Mucosa of rectum (tissue), 2 donors: ENCODE measurements around the gene ANXA3.
A peak's percentile ranks its signal among the peaks of the same experiment; 100 is the strongest.
"Not testable (repeated sequence)": the region's sequence is repeated elsewhere in the genome, so short reads cannot be mapped to it uniquely, and the experiment has no call there.

Experiments
- H3K27ac ChIP-seq, 2 donors: one replicate each; pipeline ENCODE4 v1.7.0; 2013; ENCODE audit warnings: inconsistent platforms in 2 of 2, low read depth in 2 of 2, low read length in 2 of 2
- H3K27me3 ChIP-seq, 2 donors: one replicate each; pipeline ENCODE4 v1.7.0; 2013; ENCODE audit warnings: low read length in 2 of 2; ENCODE audit not compliant: control insufficient read depth in 2 of 2, insufficient read depth in 2 of 2
- H3K36me3 ChIP-seq, 2 donors: one replicate each; pipeline ENCODE4 v1.7.0; 2013; ENCODE audit warnings: low read length in 2 of 2; ENCODE audit not compliant: control insufficient read depth in 2 of 2, insufficient read depth in 2 of 2
- H3K4me1 ChIP-seq, 2 donors: one replicate each; pipeline ENCODE4 v1.7.0; 2013; ENCODE audit warnings: low read length in 2 of 2, mild to moderate bottlenecking in 1 of 2; ENCODE audit not compliant: control insufficient read depth in 2 of 2, insufficient read depth in 2 of 2
- H3K4me3 ChIP-seq, 2 donors: one replicate each; pipeline ENCODE4 v1.7.0; 2013; ENCODE audit warnings: low read length in 2 of 2
- H3K9ac ChIP-seq, 2 donors: one replicate each; pipeline ENCODE4 v1.7.0; 2013; ENCODE audit warnings: low read length in 2 of 2, low read depth in 1 of 2, mild to moderate bottlenecking in 1 of 2
- H3K9me3 ChIP-seq, 2 donors: one replicate each; pipeline ENCODE4 v1.7.0; 2013; ENCODE audit warnings: low read length in 2 of 2; ENCODE audit not compliant: control insufficient read depth in 2 of 2
- donor health status: healthy.
- donor health status: Normal muscosa, but diverticular disease.

The ANXA3 gene

DNA sequence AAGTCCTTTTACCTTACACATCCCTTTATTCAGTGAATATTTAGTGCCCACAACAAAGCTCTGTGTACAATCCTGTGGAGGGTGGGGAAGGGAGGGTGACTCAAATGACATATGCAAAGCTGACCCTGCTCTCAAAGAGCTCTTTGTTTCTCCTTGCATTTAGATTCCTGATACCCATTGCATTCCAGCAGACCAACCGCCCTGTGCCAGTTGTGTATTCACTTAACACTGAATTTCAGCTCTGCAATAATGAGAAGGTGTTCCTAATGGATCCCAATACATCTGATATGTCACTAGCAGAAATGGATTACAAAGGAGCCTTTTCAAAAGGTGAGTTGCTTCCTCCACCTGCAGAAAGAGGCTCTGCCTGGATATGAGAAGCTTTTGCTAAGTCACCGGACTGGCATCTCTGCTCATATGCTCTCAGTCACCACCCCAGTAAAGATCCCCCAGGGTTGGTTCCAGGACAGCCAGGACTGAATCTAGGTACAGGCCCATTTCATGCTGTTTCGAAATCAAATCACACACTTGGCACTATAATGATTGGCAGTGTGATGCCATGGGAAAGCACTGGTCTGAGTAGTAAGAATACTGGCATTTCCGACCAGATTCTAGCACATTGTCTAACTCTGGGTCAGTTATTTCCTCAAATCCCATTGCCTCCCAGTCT, 17.1 kb upstream of the ANXA3 start:
- H3K36me3 ChIP-seq, result no peaks in the 10 kb centered on the region
- H3K27ac ChIP-seq, result no peak overlapping the region
- no peak overlapping the region for H3K4me3 ChIP-seq
- H3K9ac ChIP-seq, result no peak overlapping the region
- no peaks in the 10 kb centered on the region for H3K9me3 ChIP-seq
- H3K4me1 ChIP-seq, result no peaks in the 10 kb centered on the region
- H3K27me3 ChIP-seq, result no peaks in the 10 kb centered on the region

DNA sequence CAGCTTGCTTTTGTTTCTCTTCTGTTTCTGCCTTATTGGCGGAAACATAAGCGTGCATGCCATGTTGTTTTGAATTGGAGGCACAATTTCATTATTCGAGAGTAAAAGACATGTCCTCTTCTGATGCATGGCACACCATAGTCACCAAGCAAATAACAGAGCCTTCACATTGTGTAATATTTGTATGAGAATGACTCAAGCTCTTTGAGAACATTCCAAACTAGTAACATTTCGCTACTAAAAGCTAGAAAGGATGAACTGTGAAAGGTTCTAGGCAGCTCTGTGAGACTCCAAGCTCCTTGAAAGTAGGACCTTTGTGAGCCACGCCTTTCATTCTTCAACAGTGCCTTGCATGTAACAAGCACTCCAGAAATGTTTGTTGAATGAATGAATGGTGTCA, 9.2 kb upstream of the ANXA3 start:
- H3K27ac ChIP-seq, result no peak overlapping the region
- H3K9me3 ChIP-seq, result no peaks in the 10 kb centered on the region
- peaks cover 0 to 3% of the 10 kb centered on the region in 2 donors for H3K4me1 ChIP-seq
- H3K27me3 ChIP-seq, result no peaks in the 10 kb centered on the region
- H3K9ac ChIP-seq, result no peak overlapping the region
- H3K4me3 ChIP-seq, result no peak overlapping the region
- no peaks in the 10 kb centered on the region for H3K36me3 ChIP-seq

DNA sequence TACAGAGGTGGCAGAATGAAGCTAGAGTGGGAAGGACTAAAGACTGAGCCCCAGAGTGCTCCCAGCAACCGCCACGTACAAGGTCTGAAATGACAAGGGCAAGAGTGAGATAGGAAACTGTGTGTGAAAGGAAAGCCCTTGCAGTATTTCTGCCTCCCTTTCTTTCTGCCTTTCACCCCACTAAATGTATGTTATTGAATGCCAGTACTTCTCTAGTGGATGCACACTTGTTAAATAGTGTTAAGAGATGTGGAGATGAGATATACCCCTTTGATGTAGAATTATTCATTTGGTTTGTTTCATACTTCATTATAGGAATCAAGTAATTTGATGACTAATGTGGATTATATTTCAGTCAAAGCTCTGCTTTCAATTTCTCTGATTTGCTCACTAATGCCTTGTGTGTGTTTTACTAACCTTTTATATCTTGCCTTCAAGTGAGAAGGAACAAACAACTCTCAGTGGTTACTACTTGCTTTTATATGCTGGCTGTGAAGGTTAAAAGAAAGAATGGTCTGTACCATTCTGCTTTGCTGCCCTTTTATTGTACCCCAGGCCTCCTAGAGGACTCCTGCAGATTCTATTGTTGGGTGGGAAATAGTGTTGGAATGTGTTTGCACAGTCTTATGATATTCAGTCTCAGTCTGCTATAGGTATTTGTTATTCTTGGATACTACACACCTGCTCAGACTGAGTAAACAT, 8.0 kb upstream of the ANXA3 start:
- H3K9me3 ChIP-seq, result no peaks in the 10 kb centered on the region
- H3K9ac ChIP-seq, result no peak overlapping the region
- H3K4me3 ChIP-seq, result no peak overlapping the region
- no peak overlapping the region for H3K27ac ChIP-seq
- no peaks in the 10 kb centered on the region for H3K36me3 ChIP-seq
- no peaks in the 10 kb centered on the region for H3K27me3 ChIP-seq
- H3K4me1 ChIP-seq, result peaks cover 0 to 3% of the 10 kb centered on the region in 2 donors

DNA sequence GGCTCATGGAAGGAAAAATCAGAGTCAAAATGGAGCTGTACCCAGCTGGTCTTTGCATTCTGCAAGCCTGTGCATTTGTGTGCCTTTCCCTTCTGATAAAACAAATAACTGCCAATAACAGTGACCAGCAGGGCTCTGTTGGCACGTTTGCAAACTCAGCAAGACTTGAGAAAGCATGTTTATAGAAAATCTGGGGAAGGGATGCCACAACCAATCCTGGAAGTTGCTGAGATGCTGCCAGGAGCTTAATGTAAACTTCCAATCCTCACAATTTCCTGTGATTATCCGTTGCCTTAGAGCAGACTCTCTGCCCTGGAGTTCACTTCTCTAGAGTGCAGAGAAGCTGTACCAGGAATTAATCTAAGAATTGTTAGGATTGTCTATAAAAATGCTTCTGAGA, 6.9 kb upstream of the ANXA3 start:
- H3K9me3 ChIP-seq, result no peaks in the 10 kb centered on the region
- no peak overlapping the region for H3K27ac ChIP-seq
- H3K27me3 ChIP-seq, result no peaks in the 10 kb centered on the region
- H3K36me3 ChIP-seq, result no peaks in the 10 kb centered on the region
- H3K4me3 ChIP-seq, result no peak overlapping the region
- H3K4me1 ChIP-seq, result peaks cover 0 to 3% of the 10 kb centered on the region in 2 donors
- H3K9ac ChIP-seq, result no peak overlapping the region

DNA sequence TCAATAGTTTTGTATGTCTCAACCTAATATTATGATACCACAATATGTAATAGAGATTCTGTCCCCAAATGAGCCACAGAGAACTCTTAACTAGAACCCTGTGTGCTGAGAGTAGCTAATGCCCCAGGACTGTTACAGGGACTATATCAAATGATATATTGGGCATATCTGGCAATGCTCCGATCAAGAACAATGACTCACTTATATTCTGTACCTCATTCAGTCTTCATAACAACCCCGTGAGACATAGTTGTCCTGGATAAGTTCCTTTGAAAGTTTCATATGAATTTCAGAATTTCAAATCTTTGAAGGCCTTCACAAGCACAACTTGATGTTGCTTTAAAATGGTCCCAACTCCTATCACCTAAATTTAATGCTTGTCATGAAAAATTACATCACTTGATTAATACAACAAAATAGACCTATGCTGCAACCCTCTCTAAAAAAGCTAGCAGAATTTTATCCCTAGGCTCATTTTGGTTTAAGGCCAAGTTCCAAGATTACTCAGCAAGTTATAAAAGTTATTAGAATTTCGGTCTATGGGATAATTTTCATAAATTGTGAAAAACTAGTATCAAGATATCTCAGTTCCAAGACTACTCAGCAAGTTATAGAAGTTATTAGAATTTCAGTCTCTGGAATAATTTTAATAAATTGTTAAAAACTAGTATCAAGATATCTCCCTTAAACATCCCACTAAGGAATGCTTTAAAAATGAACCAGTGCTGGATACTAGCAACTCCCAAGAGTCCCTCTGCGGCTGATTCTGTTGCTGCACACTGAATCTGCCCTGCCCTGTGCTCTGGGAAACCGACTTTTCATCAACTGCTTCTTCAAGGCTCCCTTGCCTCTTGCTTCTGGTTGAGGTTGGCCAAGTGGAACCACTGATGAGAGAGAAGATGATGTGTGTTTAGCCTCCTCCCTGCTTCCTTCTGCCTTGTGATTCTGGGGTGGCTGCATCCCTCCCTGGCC, 6.0 kb upstream of the ANXA3 start:
- no peaks in the 10 kb centered on the region for H3K9me3 ChIP-seq
- H3K9ac ChIP-seq, result no peak overlapping the region
- peaks cover 0 to 3% of the 10 kb centered on the region in 2 donors for H3K4me1 ChIP-seq
- H3K27ac ChIP-seq, result no peak overlapping the region
- no peaks in the 10 kb centered on the region for H3K27me3 ChIP-seq
- no peak overlapping the region for H3K4me3 ChIP-seq
- no peaks in the 10 kb centered on the region for H3K36me3 ChIP-seq

DNA sequence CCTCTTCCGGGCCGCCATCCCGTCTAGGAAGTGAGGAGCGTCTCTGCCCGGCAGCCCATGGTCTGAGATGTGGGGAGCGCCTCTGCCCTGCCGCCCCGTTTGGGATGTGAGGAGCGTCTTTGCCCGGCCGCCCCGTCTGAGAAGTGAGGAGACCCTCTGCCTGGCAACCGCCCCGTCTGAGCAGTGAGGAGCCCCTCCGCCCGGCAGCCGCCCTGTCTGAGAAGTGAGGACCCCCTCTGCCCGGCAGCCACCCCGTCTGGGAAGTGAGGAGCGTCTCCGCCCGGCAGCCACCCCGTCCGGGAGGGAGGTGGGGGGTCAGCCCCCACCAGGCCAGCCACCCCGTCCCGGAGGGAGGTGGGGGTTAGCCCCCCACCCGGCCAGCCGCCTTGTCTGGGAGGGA, 3.7 kb upstream of the ANXA3 start:
- not testable (repeated sequence) for H3K4me1 ChIP-seq

DNA sequence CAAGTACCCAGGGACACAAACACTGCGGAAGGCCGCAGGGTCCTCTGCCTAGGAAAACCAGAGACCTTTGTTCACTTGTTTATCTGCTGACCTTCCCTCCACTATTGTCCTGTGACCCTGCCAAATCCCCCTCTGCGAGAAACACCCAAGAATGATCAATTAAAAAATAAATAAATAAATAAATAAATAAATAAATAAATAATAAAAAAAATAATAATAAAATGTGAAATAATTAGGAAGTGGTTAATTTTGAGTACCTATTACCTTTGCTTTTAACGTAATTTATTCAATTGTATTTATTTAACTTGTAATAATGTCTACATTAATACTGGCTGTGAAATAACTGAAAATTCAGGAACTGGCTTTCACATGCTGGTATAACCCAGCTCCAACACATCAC, 2.7 kb upstream of the ANXA3 start:
- not testable (repeated sequence) for H3K4me3 ChIP-seq, H3K27me3 ChIP-seq, H3K9ac ChIP-seq, H3K36me3 ChIP-seq, H3K27ac ChIP-seq, H3K4me1 ChIP-seq, H3K9me3 ChIP-seq

More for the DNA sequence above, 3.7 kb upstream of the ANXA3 start:
- not testable (repeated sequence) for H3K27ac ChIP-seq, H3K9ac ChIP-seq, H3K36me3 ChIP-seq, H3K27me3 ChIP-seq, H3K4me3 ChIP-seq, H3K9me3 ChIP-seq

DNA sequence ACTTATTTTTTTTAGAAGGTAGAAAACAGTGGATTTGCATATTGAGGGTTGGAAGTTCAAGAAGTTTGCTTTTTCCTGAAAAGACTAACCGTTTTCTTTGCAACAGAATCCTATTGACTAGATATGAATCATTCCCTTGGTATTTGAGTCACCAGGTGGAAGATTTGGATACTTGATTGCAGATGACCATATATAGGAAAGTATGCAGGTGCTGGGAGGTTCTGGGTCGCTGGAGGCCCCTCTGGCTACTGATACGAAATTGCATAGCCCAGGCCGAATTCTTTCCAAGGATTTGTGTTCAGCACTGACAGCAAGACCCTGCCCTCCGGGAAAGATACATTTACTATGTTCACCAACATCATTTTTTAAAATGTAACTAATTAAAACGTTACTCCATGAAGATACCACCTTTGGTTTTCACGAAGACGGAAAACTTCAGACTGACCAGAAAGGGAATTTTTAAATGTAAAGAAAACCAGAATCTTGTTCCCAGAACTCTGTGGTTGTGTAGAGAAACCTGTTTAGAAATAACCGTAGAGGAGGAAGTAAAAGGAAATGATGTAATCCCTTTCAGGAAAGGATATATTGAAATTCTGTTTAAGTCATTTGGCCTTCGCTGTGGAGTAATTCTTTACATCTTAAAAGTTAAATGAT, 946 bp downstream of the ANXA3 start:
- Histone ChIP-seq H3K4me3 (peak overlapping the region; percentile 76 to 79), H3K9ac (peak overlapping the region; percentile 65 to 79), H3K27ac (peak overlapping the region in 1 of 2 donors; percentile 13), H3K4me1 (peaks cover 3 to 5% of the 10 kb centered on the region in 2 donors), H3K36me3 (no peaks in the 10 kb centered on the region), H3K27me3 (no peaks in the 10 kb centered on the region), H3K9me3 (no peaks in the 10 kb centered on the region)

DNA sequence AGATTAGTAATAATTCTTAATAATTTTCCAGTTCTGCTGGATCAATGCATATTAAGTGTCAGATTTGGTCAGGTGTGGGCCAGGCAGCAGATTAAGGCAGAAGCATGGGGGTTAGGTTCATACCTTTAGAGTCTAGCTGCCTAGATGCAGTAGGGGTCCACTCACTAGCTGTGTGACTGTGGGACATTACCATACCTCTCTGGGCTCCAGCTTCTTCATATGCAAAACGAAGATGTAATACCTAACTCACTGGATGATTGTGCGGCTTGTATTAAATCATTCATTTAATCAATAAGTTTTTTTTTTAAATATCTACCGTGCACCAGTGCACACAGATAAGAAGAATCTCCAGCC, 1.4 kb downstream of the ANXA3 start:
- no peak overlapping the region for H3K4me3 ChIP-seq
- H3K27ac ChIP-seq, result no peak overlapping the region
- H3K27me3 ChIP-seq, result no peaks in the 10 kb centered on the region
- H3K9me3 ChIP-seq, result no peaks in the 10 kb centered on the region
- H3K36me3 ChIP-seq, result no peaks in the 10 kb centered on the region
- peaks cover 3 to 5% of the 10 kb centered on the region in 2 donors for H3K4me1 ChIP-seq
- H3K9ac ChIP-seq, result no peak overlapping the region
